Measurements from ENCODE around the gene ZNF799.
"Not testable (repeated sequence)": the region's sequence is repeated elsewhere in the genome, so short reads cannot be mapped to it uniquely, and the experiment has no call there.

The ZNF799 gene

GRCh38 chr19:12400633-12401502 lies at the start of gene ZNF799:
Gene ZNF799 (minus strand): TSS chr19:12401271. CDS start chr19:12401070, 201 bp downstream.
- H3K4me3 Mint-ChIP-seq = peak within 1 kb of the TSS; percentile 98
- peaks cover 35% of the 10 kb centered on the region for H3K4me1 Mint-ChIP-seq
- peak; percentile 96 for ATAC-seq
- peaks cover 15% of the 10 kb centered on the region for H3K36me3 Mint-ChIP-seq
- no peaks in the 10 kb centered on the region for H3K9me3 Mint-ChIP-seq
- peak within 1 kb of the TSS; percentile 87 for H3K27ac Mint-ChIP-seq
- no peaks in the 10 kb centered on the region for H3K27me3 Mint-ChIP-seq

- Mint-ChIP-seq H3K4me1 (no peaks in the 10 kb centered on the region), H3K4me3 (no peak overlapping the region), H3K36me3 (peaks cover 46% of the 10 kb centered on the region), H3K27ac (no peak overlapping the region), H3K9me3 (peaks cover 12% of the 10 kb centered on the region), H3K27me3 (no peaks in the 10 kb centered on the region)
- no peak for ATAC-seq
Observed at GRCh38 chr19:12450844-12451243, 49.8 kb upstream of the ZNF799 start.

DNA sequence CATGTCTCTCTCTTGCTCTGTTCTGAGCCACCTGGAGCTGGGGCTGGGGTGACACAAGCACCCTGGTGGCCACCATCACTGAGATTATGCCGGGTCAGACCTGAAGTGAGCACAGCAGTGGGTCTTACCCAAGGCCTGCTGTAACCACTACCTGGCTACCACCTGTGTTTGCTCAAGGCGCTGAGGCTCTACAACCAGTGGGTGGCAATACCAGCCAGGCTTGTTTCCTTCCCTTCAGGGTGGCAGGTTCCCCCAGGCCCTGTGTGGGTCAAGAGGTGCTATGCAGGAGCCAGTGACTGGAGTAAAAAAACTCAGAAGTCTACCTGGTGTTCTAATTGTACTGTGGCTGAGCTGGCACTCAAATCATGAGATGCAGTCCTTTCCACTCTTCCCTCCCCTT lies 47.7 kb upstream of the ZNF799 start:
- peaks cover 18% of the 10 kb centered on the region for H3K9me3 Mint-ChIP-seq
- H3K4me1 Mint-ChIP-seq = no peaks in the 10 kb centered on the region
- H3K4me3 Mint-ChIP-seq = no peak overlapping the region
- H3K36me3 Mint-ChIP-seq = peaks cover 48% of the 10 kb centered on the region
- ATAC-seq = no peak
- no peak overlapping the region for H3K27ac Mint-ChIP-seq
- no peaks in the 10 kb centered on the region for H3K27me3 Mint-ChIP-seq

- Mint-ChIP-seq H3K27ac (peak within 1 kb of the TSS; percentile 99), H3K36me3 (peaks cover 22% of the 10 kb centered on the region), H3K4me1 (peaks cover 29% of the 10 kb centered on the region)
Observed at GRCh38 chr19:12440541-12441316, 39.7 kb upstream of the ZNF799 start, which contains the start of gene ZNF443. Gene ZNF443 (minus strand): TSS chr19:12441021. CDS start chr19:12440914, 107 bp downstream.

GRCh38 chr19:12439686-12440540 lies 38.8 kb upstream of the ZNF799 start:
- peaks cover 26% of the 10 kb centered on the region for H3K36me3 Mint-ChIP-seq
- H3K27me3 Mint-ChIP-seq, H3K9me3 Mint-ChIP-seq: not testable (repeated sequence)
- peak overlapping the region; percentile 100 for H3K4me3 Mint-ChIP-seq
- H3K27ac Mint-ChIP-seq = peak overlapping the region; percentile 99
- peaks cover 29% of the 10 kb centered on the region for H3K4me1 Mint-ChIP-seq
- ATAC-seq = peak; percentile 66

More at GRCh38 chr19:12440541-12441316, 39.7 kb upstream of the ZNF799 start, which contains the start of gene ZNF443:
- Mint-ChIP-seq H3K27me3 (no peaks in the 10 kb centered on the region), H3K4me3 (peak within 1 kb of the TSS; percentile 100), H3K9me3 (peaks cover 10% of the 10 kb centered on the region)
- ATAC-seq = peak; percentile 99

- H3K9me3 Mint-ChIP-seq = peaks cover 13% of the 10 kb centered on the region
Observed at GRCh38 chr19:12430726-12431299, 29.7 kb upstream of the ZNF799 start.

GRCh38 chr19:12425888-12426274 lies 24.8 kb upstream of the ZNF799 start:
- Mint-ChIP-seq H3K27ac (no peak overlapping the region), H3K4me1 (no peaks in the 10 kb centered on the region), H3K27me3 (no peaks in the 10 kb centered on the region), H3K4me3 (no peak overlapping the region), H3K36me3 (peaks cover 69% of the 10 kb centered on the region), H3K9me3 (peaks cover 8% of the 10 kb centered on the region)
- ATAC-seq = no peak

More at GRCh38 chr19:12430726-12431299, 29.7 kb upstream of the ZNF799 start:
- H3K4me1 Mint-ChIP-seq, H3K27ac Mint-ChIP-seq, ATAC-seq, H3K4me3 Mint-ChIP-seq, H3K27me3 Mint-ChIP-seq: not testable (repeated sequence)
- H3K36me3 Mint-ChIP-seq = peaks cover 73% of the 10 kb centered on the region

GRCh38 chr19:12425236-12425887 lies 24.3 kb upstream of the ZNF799 start:
- no peak for ATAC-seq
- Mint-ChIP-seq H3K9me3 (peaks cover 5% of the 10 kb centered on the region), H3K4me3 (no peak overlapping the region), H3K27me3 (no peaks in the 10 kb centered on the region), H3K36me3 (peaks cover 69% of the 10 kb centered on the region), H3K27ac (no peak overlapping the region), H3K4me1 (no peaks in the 10 kb centered on the region)

GRCh38 chr19:12417273-12417672 lies 16.2 kb upstream of the ZNF799 start:
- H3K4me1 Mint-ChIP-seq, ATAC-seq, H3K9me3 Mint-ChIP-seq, H3K27ac Mint-ChIP-seq, H3K27me3 Mint-ChIP-seq, H3K4me3 Mint-ChIP-seq: not testable (repeated sequence)
- H3K36me3 Mint-ChIP-seq = peaks cover 46% of the 10 kb centered on the region

DNA sequence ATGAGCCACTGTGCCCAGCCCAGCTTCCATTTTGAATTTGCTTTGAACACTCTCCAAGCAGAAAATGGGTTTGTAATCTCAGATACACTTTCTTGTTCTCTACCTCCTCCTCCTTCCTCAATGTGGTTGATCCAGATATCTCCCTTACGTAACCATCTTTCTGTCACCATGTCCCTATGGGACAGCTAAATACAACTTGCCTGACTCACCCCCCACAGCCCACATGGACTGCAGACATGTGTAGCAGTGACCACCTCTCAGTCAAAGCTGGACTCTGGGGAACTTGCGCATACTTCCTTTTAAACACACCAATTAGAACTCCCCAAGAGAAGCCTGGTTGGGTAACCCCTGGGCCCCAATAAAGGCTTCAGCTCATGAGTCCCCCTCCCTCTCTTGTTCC lies 10.8 kb upstream of the ZNF799 start:
- peaks cover 4% of the 10 kb centered on the region for H3K4me1 Mint-ChIP-seq
- H3K27me3 Mint-ChIP-seq = no peaks in the 10 kb centered on the region
- no peak overlapping the region for H3K4me3 Mint-ChIP-seq
- no peak overlapping the region for H3K27ac Mint-ChIP-seq
- peaks cover 12% of the 10 kb centered on the region for H3K36me3 Mint-ChIP-seq
- no peak for ATAC-seq
- H3K9me3 Mint-ChIP-seq = peaks cover 6% of the 10 kb centered on the region

DNA sequence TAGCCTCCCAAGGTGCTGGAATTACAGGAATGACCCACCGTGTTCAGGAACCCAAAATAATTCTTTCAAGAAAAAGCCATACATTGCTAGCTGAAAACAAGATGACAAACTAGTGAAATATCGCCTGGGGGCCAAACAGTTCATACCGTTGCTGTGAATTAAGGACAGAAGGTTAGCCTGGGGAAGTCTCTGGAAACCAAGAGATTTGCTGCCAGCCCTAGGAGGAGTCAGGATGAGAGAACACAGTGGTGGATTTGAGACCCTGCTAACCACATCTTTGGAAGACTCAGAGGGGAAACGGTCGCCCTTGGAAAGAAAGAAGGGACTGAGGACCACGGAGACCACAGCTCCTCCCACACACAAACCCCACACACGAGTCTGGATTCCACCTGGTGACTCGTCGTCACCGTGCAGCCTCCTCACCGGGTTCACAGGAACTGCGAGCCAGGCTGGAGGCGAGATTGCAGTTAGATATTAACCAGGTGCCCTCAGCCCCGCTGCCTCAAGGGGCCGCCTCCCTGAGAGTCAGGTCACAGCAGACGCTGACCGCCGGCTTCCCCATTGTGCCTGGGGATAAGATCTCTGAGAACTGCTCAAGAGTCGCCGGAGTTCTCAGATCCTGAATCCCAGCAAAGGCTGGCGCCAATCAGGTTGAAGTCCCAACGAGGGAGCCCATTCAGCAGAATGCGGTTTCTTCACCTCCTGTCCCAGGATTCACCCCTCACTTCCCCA lies 1.0 kb downstream of the ZNF799 start:
- H3K9me3 Mint-ChIP-seq, H3K27me3 Mint-ChIP-seq: not testable (repeated sequence)
- Mint-ChIP-seq H3K4me3 (peak overlapping the region; percentile 98), H3K4me1 (peaks cover 41% of the 10 kb centered on the region), H3K36me3 (peaks cover 21% of the 10 kb centered on the region), H3K27ac (peak overlapping the region; percentile 87)
- peak; percentile 67 for ATAC-seq

GRCh38 chr19:12391148-12391547 lies 9.9 kb downstream of the ZNF799 start:
- H3K4me3 Mint-ChIP-seq, H3K27ac Mint-ChIP-seq, ATAC-seq, H3K27me3 Mint-ChIP-seq, H3K4me1 Mint-ChIP-seq: not testable (repeated sequence)
- Mint-ChIP-seq H3K9me3 (peaks cover 22% of the 10 kb centered on the region), H3K36me3 (peaks cover 74% of the 10 kb centered on the region)

DNA sequence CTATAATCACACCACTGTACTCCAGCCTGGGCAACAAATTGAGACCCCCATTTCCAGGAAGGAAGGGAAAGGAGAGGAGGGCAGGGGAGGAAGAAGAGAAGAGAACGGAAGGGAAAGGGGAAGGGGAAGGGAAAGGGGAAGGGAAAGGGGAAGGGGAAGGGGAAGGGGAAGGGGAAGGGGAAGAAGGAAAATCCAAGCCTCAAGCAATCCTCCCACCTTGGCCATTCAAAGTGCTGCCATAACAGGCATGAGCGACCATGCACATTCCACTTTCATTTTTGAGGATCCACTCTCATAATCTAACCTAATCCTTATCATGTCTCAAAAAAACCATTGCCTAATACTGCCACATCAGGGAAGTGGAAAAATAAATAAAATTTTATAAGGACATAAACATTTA lies 14.7 kb downstream of the ZNF799 start:
- H3K4me3 Mint-ChIP-seq, H3K27ac Mint-ChIP-seq, H3K4me1 Mint-ChIP-seq, ATAC-seq, H3K27me3 Mint-ChIP-seq: not testable (repeated sequence)
- H3K36me3 Mint-ChIP-seq = peaks cover 73% of the 10 kb centered on the region
- peaks cover 16% of the 10 kb centered on the region for H3K9me3 Mint-ChIP-seq

DNA sequence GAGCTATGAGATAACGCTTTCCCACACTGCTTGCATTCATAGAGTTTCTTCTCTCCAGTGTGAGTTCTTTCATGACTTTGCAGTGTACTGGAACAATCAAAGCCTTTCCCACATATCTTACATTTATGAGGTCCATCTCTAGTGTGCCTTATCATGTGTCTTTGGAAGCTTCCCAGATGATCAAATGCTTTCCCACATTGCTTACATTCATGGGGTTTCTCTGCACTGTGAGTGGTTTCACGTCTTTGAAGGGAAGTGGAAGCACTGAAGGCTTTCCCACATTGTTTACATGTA lies 20.7 kb downstream of the ZNF799 start:
- H3K4me1 Mint-ChIP-seq = no peaks in the 10 kb centered on the region
- H3K36me3 Mint-ChIP-seq = peaks cover 70% of the 10 kb centered on the region

More for the DNA sequence above, 20.7 kb downstream of the ZNF799 start:
- no peak for ATAC-seq
- Mint-ChIP-seq H3K9me3 (peaks cover 24% of the 10 kb centered on the region), H3K27ac (no peak overlapping the region), H3K27me3 (no peaks in the 10 kb centered on the region), H3K4me3 (no peak overlapping the region)
